Measurements from ENCODE around the gene PPP1R9B. TPM values are rescaled to one million over a fixed set of nuclear protein-coding genes. Genes with fewer than 3 reads are reported as not detected.

The PPP1R9B gene
- total and polyA plus RNA-seq, 3 donors from 2014 or later: 49.1 to 82.4 (median 81.1) TPM

GRCh38 chr17:50167371-50167770, 16.9 kb upstream of the PPP1R9B start:
- no peaks in the 10 kb centered on the region for H3K27me3 ChIP-seq
- no peaks in the 10 kb centered on the region for H3K9me3 ChIP-seq
- 70 to 88% methylated on average over 3 to 19 of the region's 19 CpGs for WGBS, 2 donors
- no peak for DNase-seq
- H3K27ac ChIP-seq: no peak overlapping the region
- no peaks in the 10 kb centered on the region for H3K36me3 ChIP-seq (ENCODE audit: low read depth, missing control alignments)
- intact Hi-C loops (cut with DNase I; ENCODE audit: low total_unique reads): no loop called here
- no peak overlapping the region for H3K4me3 ChIP-seq
- peaks cover 5% of the 10 kb centered on the region for H3K4me1 ChIP-seq
- TF ChIP-seq, protein P1, sequence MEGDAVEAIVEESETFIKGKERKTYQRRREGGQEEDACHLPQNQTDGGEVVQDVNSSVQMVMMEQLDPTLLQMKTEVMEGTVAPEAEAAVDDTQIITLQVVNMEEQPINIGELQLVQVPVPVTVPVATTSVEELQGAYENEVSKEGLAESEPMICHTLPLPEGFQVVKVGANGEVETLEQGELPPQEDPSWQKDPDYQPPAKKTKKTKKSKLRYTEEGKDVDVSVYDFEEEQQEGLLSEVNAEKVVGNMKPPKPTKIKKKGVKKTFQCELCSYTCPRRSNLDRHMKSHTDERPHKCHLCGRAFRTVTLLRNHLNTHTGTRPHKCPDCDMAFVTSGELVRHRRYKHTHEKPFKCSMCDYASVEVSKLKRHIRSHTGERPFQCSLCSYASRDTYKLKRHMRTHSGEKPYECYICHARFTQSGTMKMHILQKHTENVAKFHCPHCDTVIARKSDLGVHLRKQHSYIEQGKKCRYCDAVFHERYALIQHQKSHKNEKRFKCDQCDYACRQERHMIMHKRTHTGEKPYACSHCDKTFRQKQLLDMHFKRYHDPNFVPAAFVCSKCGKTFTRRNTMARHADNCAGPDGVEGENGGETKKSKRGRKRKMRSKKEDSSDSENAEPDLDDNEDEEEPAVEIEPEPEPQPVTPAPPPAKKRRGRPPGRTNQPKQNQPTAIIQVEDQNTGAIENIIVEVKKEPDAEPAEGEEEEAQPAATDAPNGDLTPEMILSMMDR (IDR thresholded peaks at IDR 0.05): no peak
- no peak for TF ChIP-seq POLR2A (IDR thresholded peaks at IDR 0.05)

GRCh38 chr17:50166518-50167181, 16.2 kb upstream of the PPP1R9B start:
- intact Hi-C loops (cut with DNase I; ENCODE audit: low total_unique reads): no loop called here
- H3K27me3 ChIP-seq: no peaks in the 10 kb centered on the region
- H3K36me3 ChIP-seq (ENCODE audit: low read depth, missing control alignments): no peaks in the 10 kb centered on the region
- H3K4me1 ChIP-seq: peaks cover 5% of the 10 kb centered on the region
- no peaks in the 10 kb centered on the region for H3K9me3 ChIP-seq
- WGBS, 2 donors: 76 to 84% methylated on average over 6 to 7 of the region's 7 CpGs
- no peak for TF ChIP-seq POLR2A (IDR thresholded peaks at IDR 0.05)
- TF ChIP-seq, protein P1 (IDR thresholded peaks at IDR 0.05): no peak
- no peak overlapping the region for H3K4me3 ChIP-seq
- DNase-seq: no peak
- H3K27ac ChIP-seq: no peak overlapping the region

- no peak for TF ChIP-seq POLR2A (IDR thresholded peaks at IDR 0.05)
- TF ChIP-seq, protein P1 (IDR thresholded peaks at IDR 0.05): no peak
- Histone ChIP-seq H3K27me3 (no peaks in the 10 kb centered on the region), H3K36me3 (ENCODE audit: low read depth, missing control alignments) (no peaks in the 10 kb centered on the region), H3K4me1 (peaks cover 5% of the 10 kb centered on the region), H3K27ac (no peak within 1 kb of the TSS), H3K9me3 (no peaks in the 10 kb centered on the region), H3K4me3 (no peak within 1 kb of the TSS)
- intact Hi-C loops (cut with DNase I; ENCODE audit: low total_unique reads): no loop called here
- DNase-seq: no peak
- WGBS, 2 donors: 63 to 64% methylated on average over 15 of the region's 15 CpGs
Observed at GRCh38 chr17:50165867-50166517, 15.5 kb upstream of the PPP1R9B start, which contains the start of gene SGCA. Gene SGCA (plus strand): TSS chr17:50166005. CDS start chr17:50166041, 36 bp downstream.

DNA sequence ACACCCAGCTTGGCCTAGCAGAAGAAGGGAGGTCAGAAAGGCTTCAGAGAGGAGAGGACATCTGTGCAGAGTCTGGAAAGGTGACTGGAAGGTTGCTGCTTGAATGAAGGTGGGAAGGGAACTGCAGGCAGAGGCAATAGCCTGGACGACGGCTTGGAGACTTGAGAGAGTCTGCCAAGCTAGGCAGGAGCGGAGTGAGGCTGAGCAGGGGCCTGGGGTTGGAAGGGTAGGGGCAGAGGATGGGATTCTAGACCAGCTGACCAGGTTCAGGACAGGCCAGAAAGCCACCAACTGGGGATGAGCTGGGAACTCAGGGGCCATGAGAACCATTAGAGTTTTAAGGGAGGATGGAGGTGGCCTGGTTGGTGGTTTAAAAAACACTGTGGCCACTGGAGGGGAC, 15.0 kb upstream of the PPP1R9B start:
- H3K27me3 ChIP-seq: no peaks in the 10 kb centered on the region
- no peaks in the 10 kb centered on the region for H3K36me3 ChIP-seq (ENCODE audit: low read depth, missing control alignments)
- intact Hi-C loops (cut with DNase I; ENCODE audit: low total_unique reads): no loop called here
- TF ChIP-seq POLR2A (IDR thresholded peaks at IDR 0.05): no peak
- TF ChIP-seq, protein P1 (IDR thresholded peaks at IDR 0.05): no peak
- H3K4me1 ChIP-seq: peaks cover 5% of the 10 kb centered on the region
- DNase-seq: no peak
- no peak overlapping the region for H3K4me3 ChIP-seq
- 83 to 90% methylated on average over 3 of the region's 3 CpGs for WGBS, 2 donors
- no peak overlapping the region for H3K27ac ChIP-seq
- H3K9me3 ChIP-seq: no peaks in the 10 kb centered on the region
